HEK293 (cell line): ENCODE data around the gene GMIP.
A peak's percentile ranks its signal among the peaks of the same experiment; 100 is the strongest.

Experiments used
- EGR2 ChIP-seq: fragments of 450-650 bp; formaldehyde crosslinking; IDR thresholded peaks from 2 replicates; pipeline ENCODE4 v1.5.1; 2016; ENCODE audit warnings: low read depth, missing biosample characterization, missing genetic modification characterization
- ELK4 ChIP-seq: IDR thresholded peaks from 2 replicates; pipeline ENCODE4 v1.6.1; 2011; ENCODE audit warnings: mild to moderate bottlenecking, low read depth, low read length, borderline replicate concordance
- GLIS1 ChIP-seq: fragments of 450-650 bp; formaldehyde crosslinking; IDR thresholded peaks from 2 replicates; pipeline ENCODE4 v1.5.1; 2016; ENCODE audit warnings: missing biosample characterization, missing genetic modification characterization
- HIC1 ChIP-seq: fragments of 450-650 bp; formaldehyde crosslinking; IDR thresholded peaks from 2 replicates; pipeline ENCODE4 v1.5.1; 2016; ENCODE audit warnings: missing biosample characterization, missing genetic modification characterization
- KLF9 ChIP-seq: fragments of 450-650 bp; formaldehyde crosslinking; IDR thresholded peaks from 2 replicates; pipeline ENCODE4 v1.5.1; 2016; ENCODE audit warnings: missing biosample characterization, missing genetic modification characterization, low read depth
- REPIN1 ChIP-seq: fragments of 450-650 bp; formaldehyde crosslinking; IDR thresholded peaks from 2 replicates; pipeline ENCODE4 v1.5.1; 2017; ENCODE audit warnings: missing biosample characterization, missing genetic modification characterization, low read depth
- SALL2 ChIP-seq: fragments of 450-650 bp; formaldehyde crosslinking; IDR thresholded peaks from 2 replicates; pipeline ENCODE4 v1.5.0; 2017; ENCODE audit warnings: missing biosample characterization, mild to moderate bottlenecking, missing genetic modification characterization, borderline replicate concordance
- SP2 ChIP-seq: fragments of 450-650 bp; formaldehyde crosslinking; IDR thresholded peaks from 2 replicates; pipeline ENCODE4 v1.5.1; 2016; ENCODE audit warnings: missing biosample characterization, missing genetic modification characterization
- YY2 ChIP-seq: fragments of 450-650 bp; formaldehyde crosslinking; IDR thresholded peaks from 2 replicates; pipeline ENCODE4 v1.5.1; 2016; ENCODE audit warnings: missing biosample characterization, missing genetic modification characterization
- ZBTB11 ChIP-seq: fragments of 450-650 bp; formaldehyde crosslinking; conservative IDR thresholded peaks from 2 replicates; pipeline ENCODE4 v1.5.1; 2016; ENCODE audit warnings: low read depth, missing biosample characterization, missing genetic modification characterization
- ZBTB26 ChIP-seq: fragments of 450-650 bp; formaldehyde crosslinking; optimal IDR thresholded peaks from 2 replicates; pipeline ENCODE3; 2016; ENCODE audit warnings: missing biosample characterization, mild to moderate bottlenecking, missing genetic modification characterization
- ZFP41 ChIP-seq: fragments of 450-650 bp; formaldehyde crosslinking; IDR thresholded peaks from 2 replicates; pipeline ENCODE4 v1.5.1; 2016; ENCODE audit warnings: missing biosample characterization, missing genetic modification characterization, borderline replicate concordance
- ZNF10 ChIP-seq: fragments of 450-650 bp; formaldehyde crosslinking; IDR thresholded peaks from 2 replicates; pipeline ENCODE4 v1.5.1; 2017; ENCODE audit warnings: missing biosample characterization, missing genetic modification characterization
- ZNF121 ChIP-seq: fragments of 450-650 bp; formaldehyde crosslinking; IDR thresholded peaks from 2 replicates; pipeline ENCODE4 v1.5.1; 2016; ENCODE audit warnings: missing biosample characterization, missing genetic modification characterization
- ZNF157 ChIP-seq: fragments of 450-650 bp; formaldehyde crosslinking; IDR thresholded peaks from 2 replicates; pipeline ENCODE4 v1.5.1; 2016; ENCODE audit warnings: missing biosample characterization, missing genetic modification characterization
- ZNF16 ChIP-seq: fragments of 450-650 bp; formaldehyde crosslinking; IDR thresholded peaks from 2 replicates; pipeline ENCODE4 v1.5.1; 2016; ENCODE audit warnings: low read depth, missing biosample characterization, missing genetic modification characterization
- ZNF175 ChIP-seq: fragments of 450-650 bp; formaldehyde crosslinking; IDR thresholded peaks from 2 replicates; pipeline ENCODE4 v1.5.1; 2016; ENCODE audit warnings: missing biosample characterization, missing genetic modification characterization
- ZNF223 ChIP-seq: fragments of 450-650 bp; formaldehyde crosslinking; IDR thresholded peaks from 2 replicates; pipeline ENCODE4 v1.5.1; 2016; ENCODE audit warnings: missing biosample characterization, missing genetic modification characterization
- ZNF26 ChIP-seq: fragments of 450-650 bp; formaldehyde crosslinking; IDR thresholded peaks from 2 replicates; pipeline ENCODE4 v1.5.1; 2016; ENCODE audit warnings: missing biosample characterization, missing genetic modification characterization
- ZNF266 ChIP-seq: fragments of 450-650 bp; formaldehyde crosslinking; IDR thresholded peaks from 2 replicates; pipeline ENCODE4 v1.5.1; 2016; ENCODE audit warnings: missing biosample characterization, missing genetic modification characterization, low read depth
- ZNF274 ChIP-seq, 2 experiments: fragments of 200-500 bp in 1 of 2; fragments of 450-650 bp in 1 of 2; sonication (Bioruptor generic) in 1 of 2; formaldehyde crosslinking in 1 of 2; IDR thresholded peaks; 2 replicates each; pipeline versions ENCODE4 v1.5.1 to v1.6.1; 2014 to 2016; ENCODE audit warnings: borderline replicate concordance in 1 of 2, inconsistent platforms in 1 of 2, low read length in 1 of 2, missing biosample characterization in 1 of 2, missing genetic modification characterization in 1 of 2
- ZNF362 ChIP-seq: fragments of 450-650 bp; formaldehyde crosslinking; IDR thresholded peaks from 2 replicates; pipeline ENCODE4 v1.5.1; 2016; ENCODE audit warnings: missing biosample characterization, missing genetic modification characterization
- ZNF48 ChIP-seq: fragments of 450-650 bp; formaldehyde crosslinking; IDR thresholded peaks from 2 replicates; pipeline ENCODE4 v1.5.1; 2016; ENCODE audit warnings: missing biosample characterization, missing genetic modification characterization
- ZNF660 ChIP-seq: fragments of 450-650 bp; IDR thresholded peaks from 2 replicates; pipeline ENCODE4 v1.5.1; 2018; ENCODE audit warnings: missing biosample characterization, mild to moderate bottlenecking, missing genetic modification characterization
- ZNF692 ChIP-seq: fragments of 450-650 bp; formaldehyde crosslinking; IDR thresholded peaks from 2 replicates; pipeline ENCODE4 v1.5.1; 2016; ENCODE audit warnings: missing biosample characterization, missing genetic modification characterization
- ZNF701 ChIP-seq: fragments of 450-650 bp; formaldehyde crosslinking; IDR thresholded peaks from 2 replicates; pipeline ENCODE4 v1.5.1; 2016; ENCODE audit warnings: missing biosample characterization, missing genetic modification characterization

GMIP gene

GRCh38 chr19:19663256-19664120 lies 20.0 kb upstream of the GMIP start, which contains the start of gene ATP13A1 (continued):
- peak; percentile 34; the same call in 1 of the 2 replicates for TF ChIP-seq ZNF362
- no peak for TF ChIP-seq ZNF157 (tag by site-specific recombination)
- no peak for TF ChIP-seq ZNF223 (tag by site-specific recombination)
- TF ChIP-seq ZNF16, result no peak
- TF ChIP-seq ZNF692 (tag by site-specific recombination), result 0 out of 2 replicates have a peak, but pooled peaks have one; percentile 1
- no peak for TF ChIP-seq ZFP41 (tag by site-specific recombination)
- peak; percentile 95 for TF ChIP-seq ZBTB26
- no peak for TF ChIP-seq HIC1 (tag by site-specific recombination)
- TF ChIP-seq KLF9 (tag by site-specific recombination), result peak; percentile 70; the same call in 1 of the 2 replicates
- TF ChIP-seq ZNF701 (tag by site-specific recombination), result no peak
- TF ChIP-seq YY2 (tag by site-specific recombination), result peak; percentile 100
- peak; percentile 67; the same call in 1 of the 2 replicates for TF ChIP-seq ELK4
- TF ChIP-seq ZNF10, result no peak
- no peak for TF ChIP-seq ZNF48 (tag by site-specific recombination)
- TF ChIP-seq ZNF660 (tag by site-specific recombination), result no peak
- TF ChIP-seq SALL2 (tag by site-specific recombination), result no peak
- TF ChIP-seq REPIN1 (tag by site-specific recombination), result no peak
- peak; percentile 94 for TF ChIP-seq ZBTB11 (tag by site-specific recombination)
- no peak for TF ChIP-seq ZNF175 (tag by site-specific recombination)
- no peak for TF ChIP-seq ZNF274 (IDR thresholded peaks at IDR 0.05; ENCODE audit: low read length)
- no peak for TF ChIP-seq ZNF274 (tag by site-specific recombination; IDR thresholded peaks at IDR 0.05; ENCODE audit: borderline replicate concordance)
- TF ChIP-seq EGR2 (tag by site-specific recombination), result no peak
- TF ChIP-seq GLIS1 (tag by site-specific recombination), result no peak
- TF ChIP-seq ZNF266, result no peak
- TF ChIP-seq ZNF26, result no peak
- peak; percentile 82 for TF ChIP-seq SP2 (tag by site-specific recombination)
- TF ChIP-seq ZNF121 (tag by site-specific recombination), result no peak
